H1 (cell line): ENCODE measurements around the gene GALNT13. TPM values are rescaled to one million over a fixed set of nuclear protein-coding genes. Genes with fewer than 3 reads are reported as not detected.

Experiments used
- CTCF ChIA-PET: fragments of 300-600 bp; sonication (Branson Sonifier 250); formaldehyde crosslinking; loops from one replicate; lab custom pipeline; 2021; ENCODE audit not compliant: partially characterized antibody; lab: Charles Lee
- POLR2A ChIA-PET: fragments of 300-600 bp; sonication (Branson Sonifier 250); formaldehyde crosslinking; loops from one replicate; lab custom pipeline; 2021; ENCODE audit warnings: inconsistent platforms; ENCODE audit not compliant: partially characterized antibody; lab: Charles Lee
- DNase-seq, 2 experiments: peaks; one replicate each; pipeline versions ENCODE4 v3.0.0 to v3.0.0-alpha.2; 2010 to 2022; ENCODE audit warnings: low spot score in 2 of 2, low read depth in 1 of 2, mixed read lengths in 1 of 2
- FAIRE-seq: peaks from 2 replicates; lab custom pipeline; 2011; peaks lifted over from hg19 to GRCh38; lab: Jason Lieb, UNC
- H2AFZ ChIP-seq: 2 replicates; pipeline ENCODE4 v1.8.1; 2012; ENCODE audit warnings: low read length, inconsistent platforms
- H2AK5ac ChIP-seq: 2 replicates; pipeline ENCODE4 v1.6.1; 2013; ENCODE audit warnings: low read depth, low read length
- H2BK120ac ChIP-seq: replicated peaks from 2 replicates; pipeline ENCODE3; 2013; ENCODE audit warnings: low read depth, low read length, inconsistent platforms
- H2BK12ac ChIP-seq: 2 replicates; pipeline ENCODE4 v1.6.1; 2013; ENCODE audit warnings: low read depth, low read length
- H2BK15ac ChIP-seq: 2 replicates; pipeline ENCODE4 v1.6.1; 2013; ENCODE audit warnings: low read length
- H2BK20ac ChIP-seq: 2 replicates; pipeline ENCODE4 v1.6.1; 2013; ENCODE audit warnings: low read length
- H2BK5ac ChIP-seq: 2 replicates; pipeline ENCODE4 v1.6.1; 2013; ENCODE audit warnings: low read depth, low read length
- H3K14ac ChIP-seq: 2 replicates; pipeline ENCODE4 v1.6.1; 2013; ENCODE audit warnings: inconsistent platforms; ENCODE audit not compliant: insufficient read length
- H3K18ac ChIP-seq: 2 replicates; pipeline ENCODE4 v1.6.1; 2013; ENCODE audit warnings: low read length; ENCODE audit errors: extremely low read depth
- H3K23ac ChIP-seq: 2 replicates; pipeline ENCODE4 v1.6.1; 2013; ENCODE audit warnings: inconsistent platforms; ENCODE audit not compliant: insufficient read length
- H3K23me2 ChIP-seq: 2 replicates; pipeline ENCODE4 v1.6.1; 2013; ENCODE audit warnings: low read depth, low read length
- H3K27ac ChIP-seq: 2 replicates; pipeline ENCODE4 v1.6.1; 2011; ENCODE audit warnings: low read depth, low read length, inconsistent platforms
- H3K27me3 ChIP-seq, 4 experiments: replicated peaks in 1 of 4; 1 replicate in 1 of 4; 2 replicates in 3 of 4; pipeline versions ENCODE4 v1.6.1 to v1.8.1; 2011 to 2013; ENCODE audit warnings: low read length in 3 of 4, mild to moderate bottlenecking in 3 of 4, inconsistent platforms in 2 of 4, mixed read lengths in 2 of 4, moderate library complexity in 1 of 4; ENCODE audit not compliant: control insufficient read depth in 3 of 4, insufficient read depth in 3 of 4; ENCODE audit errors: extremely low read depth in 1 of 4
- H3K36me3 ChIP-seq, 4 experiments: 2 replicates each; pipeline versions ENCODE4 v1.6.1 to v1.8.1; 2011 to 2013; ENCODE audit warnings: mild to moderate bottlenecking in 4 of 4, low read length in 3 of 4, moderate library complexity in 2 of 4, control low read depth in 1 of 4, inconsistent platforms in 1 of 4; ENCODE audit not compliant: insufficient read depth in 4 of 4, control insufficient read depth in 2 of 4
- H3K4ac ChIP-seq: replicated peaks from 2 replicates; pipeline ENCODE3; 2013; ENCODE audit warnings: low read length, low read depth, mixed read lengths, inconsistent platforms; ENCODE audit not compliant: insufficient read length
- H3K4me1 ChIP-seq, 4 experiments: replicated peaks in 1 of 4; 1 replicate in 1 of 4; 2 replicates in 3 of 4; pipeline versions ENCODE4 v1.6.1 to v1.8.1; 2011 to 2013; ENCODE audit warnings: low read length in 3 of 4, inconsistent platforms in 2 of 4, mixed read lengths in 1 of 4; ENCODE audit not compliant: insufficient read depth in 4 of 4, control insufficient read depth in 3 of 4
- H3K4me2 ChIP-seq, 2 experiments: 2 replicates each; pipeline versions ENCODE4 v1.6.1 to v1.8.1; 2011 to 2013; ENCODE audit warnings: low read depth in 2 of 2, low read length in 2 of 2, control low read depth in 1 of 2, inconsistent platforms in 1 of 2, mild to moderate bottlenecking in 1 of 2; ENCODE audit not compliant: insufficient read depth in 1 of 2
- H3K4me3 ChIP-seq, 4 experiments: fragments of 200-600, 300-600 bp in 1 of 4; sonication (generic), shearing (Covaris generic), sonication (Bioruptor Twin) in 1 of 4; 2 replicates each; pipeline versions ENCODE4 v1.5.1 to v1.8.1; 2011 to 2016; ENCODE audit warnings: low read length in 4 of 4, low read depth in 3 of 4, control low read depth in 2 of 4, inconsistent platforms in 2 of 4, mild to moderate bottlenecking in 2 of 4, mixed read lengths in 1 of 4, moderate library complexity in 1 of 4; ENCODE audit not compliant: insufficient read depth in 2 of 4; ENCODE audit errors: extremely low read depth in 1 of 4
- H3K56ac ChIP-seq: replicated peaks from 2 replicates; pipeline ENCODE3; 2013; ENCODE audit warnings: low read depth, mild to moderate bottlenecking, mixed read lengths, low read length, inconsistent platforms; ENCODE audit not compliant: insufficient read length
- H3K79me1 ChIP-seq: 2 replicates; pipeline ENCODE4 v1.6.1; 2013; ENCODE audit warnings: low read depth, low read length, control low read depth
- H3K79me2 ChIP-seq, 2 experiments: 2 replicates each; pipeline versions ENCODE4 v1.6.1 to v1.8.1; 2012 to 2013; ENCODE audit warnings: low read length in 2 of 2, mild to moderate bottlenecking in 2 of 2, inconsistent platforms in 1 of 2; ENCODE audit not compliant: insufficient read depth in 2 of 2, control insufficient read depth in 1 of 2
- H3K9ac ChIP-seq, 4 experiments: replicated peaks in 1 of 4; 1 replicate in 1 of 4; 2 replicates in 3 of 4; pipeline versions ENCODE4 v1.6.1 to v1.8.1; 2011 to 2013; ENCODE audit warnings: low read depth in 3 of 4, low read length in 3 of 4, control low read depth in 2 of 4, mild to moderate bottlenecking in 2 of 4, moderate library complexity in 2 of 4, inconsistent platforms in 1 of 4; ENCODE audit errors: extremely low read depth in 1 of 4
- H3K9me3 ChIP-seq, 2 experiments: 2 replicates each; pipeline versions ENCODE4 v1.6.1 to v1.8.1; 2012 to 2013; ENCODE audit warnings: mild to moderate bottlenecking in 2 of 2, moderate library complexity in 2 of 2, control low read depth in 1 of 2, inconsistent platforms in 1 of 2, low read depth in 1 of 2, low read length in 1 of 2, mixed read lengths in 1 of 2; ENCODE audit not compliant: insufficient read depth in 2 of 2
- H4K20me1 ChIP-seq, 2 experiments: replicated peaks in 1 of 2; 2 replicates each; pipeline versions ENCODE3 to v1.8.1; 2011 to 2013; ENCODE audit warnings: inconsistent platforms in 2 of 2, low read length in 2 of 2, mild to moderate bottlenecking in 1 of 2; ENCODE audit not compliant: insufficient read depth in 2 of 2, control insufficient read depth in 1 of 2
- H4K5ac ChIP-seq: 2 replicates; pipeline ENCODE4 v1.6.1; 2013; ENCODE audit warnings: low read length, low read depth, mixed read lengths, inconsistent platforms; ENCODE audit not compliant: insufficient read length
- H4K8ac ChIP-seq: 2 replicates; pipeline ENCODE4 v1.8.0; 2013; ENCODE audit warnings: mild to moderate bottlenecking, moderate library complexity, low read length, inconsistent platforms; ENCODE audit not compliant: insufficient read depth; ENCODE audit errors: extremely low read depth
- H4K91ac ChIP-seq: replicated peaks from 2 replicates; pipeline ENCODE3; 2013; ENCODE audit warnings: low read length, mixed read lengths, inconsistent platforms; ENCODE audit not compliant: insufficient read length
- GABPA ChIP-seq: IDR thresholded peaks from 2 replicates; pipeline ENCODE4 v1.6.1; 2011; ENCODE audit warnings: mild to moderate bottlenecking, low read length, moderate library complexity, borderline replicate concordance; ENCODE audit not compliant: insufficient read depth
- NANOG ChIP-seq: IDR thresholded peaks from 2 replicates; pipeline ENCODE4 v1.6.1; 2011; ENCODE audit warnings: low read length, low read depth, mild to moderate bottlenecking, inconsistent platforms; ENCODE audit not compliant: insufficient read depth, poor library complexity, severe bottlenecking
- POLR2AphosphoS5 ChIP-seq: IDR thresholded peaks from 2 replicates; pipeline ENCODE4 v1.6.1; 2011; ENCODE audit warnings: low read depth, low read length
- POU5F1 ChIP-seq: IDR thresholded peaks from 2 replicates; pipeline ENCODE4 v1.6.1; 2011; ENCODE audit warnings: low read depth, mild to moderate bottlenecking, low read length, moderate library complexity
- SIN3A ChIP-seq, 2 experiments: IDR thresholded peaks in 1 of 2; conservative IDR thresholded peaks in 1 of 2; 2 replicates each; pipeline ENCODE4 v1.6.1; 2011 to 2012; ENCODE audit warnings: low read length in 2 of 2, improper control_type of control experiment in 1 of 2, low read depth in 1 of 2, mild to moderate bottlenecking in 1 of 2
- WGBS, 2 experiments: shearing (Covaris generic) in 1 of 2; methylation state at CpG; one replicate each; pipeline versions ENCODE4 v1.1.6 to v1.1.7; 2013 to 2015; ENCODE audit warnings: low lambda C conversion rate in 2 of 2, mixed read lengths in 2 of 2, inconsistent platforms in 1 of 2, low coverage in 1 of 2, missing lambda C conversion rate in 1 of 2; ENCODE audit not compliant: insufficient replicate concordance in 2 of 2, insufficient coverage in 1 of 2, insufficient read length in 1 of 2; ENCODE audit errors: extremely low coverage in 1 of 2, missing lambda C conversion rate in 1 of 2; 5-methylcytosine and 5-hydroxymethylcytosine counted together
- polyA plus RNA-seq, 7 experiments: library from polyadenylated mRNA; depleted of rRNA in 3 of 7; stranded (reverse) in 5 of 7; unstranded in 2 of 7; fragments of >200 nt in 5 of 7; fragments of 200-250 nt in 2 of 7; gene quantifications; 1 replicate in 5 of 7; 2 replicates in 1 of 7; 4 replicates in 1 of 7; pipeline versions ENCODE4 v1.2.1 to v1.2.3, GENCODE V29; 2011 to 2013; ENCODE audit warnings: missing spikeins in 2 of 7, mixed read lengths in 2 of 7
- total RNA-seq: library from RNA; stranded (reverse); fragmentation: NEBNext Ultra II Directional; extraction: Animal tissue kit (Norgen Biotek cat#: 25700); gene quantifications from 2 replicates; pipeline ENCODE4 v1.2.1, GENCODE V29; 2021

GALNT13 gene
- total and polyA plus RNA-seq, 2 of the 8 experiments (the other 6 are each of a cell fraction or from before 2014, with no cell fraction given): 3.2 to 9.6 TPM

DNA sequence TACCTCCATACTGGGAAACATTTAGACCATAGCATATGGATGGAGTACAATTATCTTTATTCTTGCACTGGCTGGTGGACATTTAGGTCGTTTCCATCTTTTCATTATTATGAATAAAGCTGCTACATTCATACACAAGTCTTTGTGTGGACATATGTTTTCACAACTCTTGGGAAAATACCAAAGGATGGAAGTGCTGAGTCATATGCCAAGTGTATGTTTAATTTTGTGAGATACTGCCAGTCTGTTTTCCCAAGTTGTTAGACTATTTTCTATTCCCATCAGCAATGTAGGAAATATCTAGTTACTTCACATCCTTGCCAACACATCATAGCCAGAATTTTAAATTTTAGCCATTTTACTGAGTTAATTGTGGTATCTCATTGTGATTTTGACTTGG, 91.5 kb downstream of the GALNT13 start:
- no peak overlapping the region for H3K4me3 ChIP-seq
- no peak overlapping the region for H3K18ac ChIP-seq
- no peak overlapping the region for H2AFZ ChIP-seq
- H3K36me3 ChIP-seq: no peaks in the 10 kb centered on the region
- H2BK20ac ChIP-seq: no peak overlapping the region
- no peak for DNase-seq
- peaks cover 4% of the 10 kb centered on the region; the same call in 1 of the 2 replicates for H3K79me1 ChIP-seq
- WGBS, 2 experiments: 100% methylated on average over 1 of the region's 1 CpG; no CpG with 5 or more reads in 1 of the 2 experiments
- ChIA-PET POLR2A (no interaction called here), CTCF (no interaction called here)
- H3K79me2 ChIP-seq: no peaks in the 10 kb centered on the region
- no peaks in the 10 kb centered on the region for H3K9me3 ChIP-seq
- H4K20me1 ChIP-seq: no peaks in the 10 kb centered on the region
- no peak overlapping the region for H2BK120ac ChIP-seq
- H4K8ac ChIP-seq: no peak overlapping the region
- no peak overlapping the region for H3K14ac ChIP-seq
- H3K27ac ChIP-seq: no peak overlapping the region
- no peak overlapping the region for H4K91ac ChIP-seq
- H4K5ac ChIP-seq: no peak overlapping the region
- H3K27me3 ChIP-seq: no peaks in the 10 kb centered on the region
- no peak overlapping the region for H3K4me2 ChIP-seq
- H2BK5ac ChIP-seq: no peak overlapping the region
- no peak for FAIRE-seq
- no peak overlapping the region for H2BK15ac ChIP-seq
- TF ChIP-seq GABPA (no peak), NANOG (no peak), POLR2AphosphoS5 (no peak), SIN3A (conservative IDR thresholded peaks at IDR 0.05 in 1 of 2, IDR thresholded peaks at IDR 0.05 in 1 of 2; ENCODE audit: low read depth in 1 of 2, low read length in 2 of 2) (no peak), POU5F1 (no peak)
- H3K56ac ChIP-seq: no peak overlapping the region
- no peak overlapping the region for H3K23ac ChIP-seq
- H2BK12ac ChIP-seq: no peak overlapping the region
- H3K23me2 ChIP-seq: no peaks in the 10 kb centered on the region; the same call in 1 of the 2 replicates
- H2AK5ac ChIP-seq: no peak overlapping the region
- H3K4me1 ChIP-seq: no peaks in the 10 kb centered on the region
- no peak overlapping the region for H3K4ac ChIP-seq
- H3K9ac ChIP-seq: no peak overlapping the region
